Smooth muscle cell (in vitro differentiated cells): ENCODE measurements around the gene PCDH19. TPM values are rescaled to one million over a fixed set of nuclear protein-coding genes. Genes with fewer than 3 reads are reported as not detected.

Source experiments
- DNase-seq: peaks from one replicate; lab custom pipeline; 2025; ENCODE audit not compliant: unreplicated experiment; lab: John Stamatoyannopoulos, UW
- H2AFZ ChIP-seq: fragments of 200-600 bp; sonication (generic); 2 replicates; pipeline ENCODE4 v1.6.0; 2016; ENCODE audit warnings: antibody characterized with exemption, low read depth, mild to moderate bottlenecking
- H3F3A ChIP-seq: fragments of 200-600 bp; sonication (generic); 2 replicates; pipeline ENCODE4 v1.6.0; 2017; ENCODE audit warnings: antibody characterized with exemption, low read depth
- H3K27ac ChIP-seq: fragments of 200-600 bp; sonication (generic); 2 replicates; pipeline ENCODE4 v1.5.1; 2016; ENCODE audit warnings: low read depth, mild to moderate bottlenecking
- H3K27me3 ChIP-seq: fragments of 200-600 bp; sonication (generic); 2 replicates; pipeline ENCODE4 v1.6.1; 2016; ENCODE audit warnings: low read depth, mild to moderate bottlenecking
- H3K36me3 ChIP-seq: fragments of 200-600 bp; sonication (generic); 2 replicates; pipeline ENCODE4 v1.5.1; 2016; ENCODE audit warnings: low read depth
- H3K4me1 ChIP-seq: fragments of 200-600 bp; sonication (generic); 2 replicates; pipeline ENCODE4 v1.5.1; 2016; ENCODE audit warnings: low read depth
- H3K4me2 ChIP-seq: fragments of 200-600 bp; sonication (generic); 2 replicates; pipeline ENCODE4 v1.6.0; 2016; ENCODE audit warnings: mild to moderate bottlenecking
- H3K4me3 ChIP-seq: fragments of 200-600 bp; sonication (generic); 2 replicates; pipeline ENCODE4 v1.5.1; 2016; ENCODE audit warnings: mild to moderate bottlenecking
- H3K79me2 ChIP-seq: fragments of 200-600 bp; sonication (generic); 2 replicates; pipeline ENCODE4 v1.6.0; 2016; ENCODE audit warnings: low read depth, mild to moderate bottlenecking
- H3K9ac ChIP-seq: fragments of 200-600 bp; sonication (generic); 2 replicates; pipeline ENCODE4 v1.6.0; 2016; ENCODE audit warnings: low read depth
- H3K9me3 ChIP-seq: fragments of 200-600 bp; sonication (generic); replicated peaks from 2 replicates; pipeline ENCODE4 v1.5.1; 2016; ENCODE audit warnings: low read depth
- H4K20me1 ChIP-seq: fragments of 200-600 bp; sonication (generic); 2 replicates; pipeline ENCODE4 v1.6.0; 2016; ENCODE audit warnings: low read depth
- CTCF ChIP-seq: fragments of 200-600 bp; sonication (generic); IDR thresholded peaks from 2 replicates; pipeline ENCODE4 v1.5.1; 2017; ENCODE audit warnings: borderline replicate concordance, mild to moderate bottlenecking, antibody characterized with exemption; ENCODE audit not compliant: insufficient read depth, poor library complexity, severe bottlenecking
- WGBS: methylation state at CpG from one replicate; pipeline ENCODE4 v1.1.7; 2016; ENCODE audit warnings: low lambda C conversion rate; 5-methylcytosine and 5-hydroxymethylcytosine counted together
- polyA plus RNA-seq: library from polyadenylated mRNA; unstranded; fragments of >200 nt; fragmentation: Nextera tagmentation; extraction: Ambion mirVana; gene quantifications from 2 replicates; pipeline ENCODE4 v1.2.1, GENCODE V29; 2016
- total RNA-seq: library from RNA; depleted of rRNA; stranded (reverse); fragments of >200 nt; gene quantifications from 2 replicates; pipeline ENCODE4 v1.2.3, GENCODE V29; 2014

PCDH19 gene
- total and polyA plus RNA-seq, 2 experiments from 2014 or later: 7.5 to 16.8 TPM

GRCh38 chrX:100294965-100295364, 115.1 kb downstream of the PCDH19 start:
- H3K27ac ChIP-seq: no peak overlapping the region
- no peaks in the 10 kb centered on the region for H3K36me3 ChIP-seq
- no peaks in the 10 kb centered on the region for H3K27me3 ChIP-seq
- no peaks in the 10 kb centered on the region for H3K4me1 ChIP-seq
- no peak overlapping the region for H3K9ac ChIP-seq
- H2AFZ ChIP-seq: no peak overlapping the region
- no peaks in the 10 kb centered on the region for H4K20me1 ChIP-seq
- H3K4me2 ChIP-seq: no peak overlapping the region
- no peaks in the 10 kb centered on the region for H3K9me3 ChIP-seq
- DNase-seq: no peak
- no peak for TF ChIP-seq CTCF
- no peak overlapping the region for H3K4me3 ChIP-seq
- 71% methylated on average over 4 of the region's 4 CpGs for WGBS
- H3F3A ChIP-seq: no peaks in the 10 kb centered on the region
- H3K79me2 ChIP-seq: no peaks in the 10 kb centered on the region

- H3K9ac ChIP-seq: no peak overlapping the region
- no peaks in the 10 kb centered on the region for H4K20me1 ChIP-seq
- H3F3A ChIP-seq: no peaks in the 10 kb centered on the region
- no peak overlapping the region for H3K4me2 ChIP-seq
- no peaks in the 10 kb centered on the region for H3K27me3 ChIP-seq
- TF ChIP-seq CTCF: no peak
- no peaks in the 10 kb centered on the region for H3K9me3 ChIP-seq
- H2AFZ ChIP-seq: no peak overlapping the region
- no peaks in the 10 kb centered on the region for H3K4me1 ChIP-seq
- H3K27ac ChIP-seq: no peak overlapping the region
- H3K4me3 ChIP-seq: no peak overlapping the region
- no peaks in the 10 kb centered on the region for H3K36me3 ChIP-seq
- no peak for DNase-seq
- no peaks in the 10 kb centered on the region for H3K79me2 ChIP-seq
These were observed 121.0 kb downstream of the PCDH19 start for GRCh38 chrX:100289066-100289558.

- Histone ChIP-seq H3F3A (no peaks in the 10 kb centered on the region), H3K9ac (no peak overlapping the region), H3K36me3 (no peaks in the 10 kb centered on the region), H3K9me3 (no peaks in the 10 kb centered on the region), H3K79me2 (no peaks in the 10 kb centered on the region), H4K20me1 (no peaks in the 10 kb centered on the region), H3K4me3 (no peak overlapping the region), H2AFZ (no peak overlapping the region), H3K4me2 (no peak overlapping the region), H3K27ac (no peak overlapping the region), H3K4me1 (no peaks in the 10 kb centered on the region), H3K27me3 (no peaks in the 10 kb centered on the region)
- WGBS: 80% methylated on average over 1 of the region's 1 CpG
- no peak for TF ChIP-seq CTCF
- no peak for DNase-seq
These were observed 132.8 kb downstream of the PCDH19 start for GRCh38 chrX:100277231-100277630.

GRCh38 chrX:100274916-100275315, 135.2 kb downstream of the PCDH19 start:
- H3K4me1 ChIP-seq: no peaks in the 10 kb centered on the region
- H3K27me3 ChIP-seq: no peaks in the 10 kb centered on the region
- no peaks in the 10 kb centered on the region for H3F3A ChIP-seq
- no peak for DNase-seq
- H3K36me3 ChIP-seq: no peaks in the 10 kb centered on the region
- no peaks in the 10 kb centered on the region for H3K79me2 ChIP-seq
- no peak for TF ChIP-seq CTCF
- H3K4me3 ChIP-seq: no peak overlapping the region
- 54% methylated on average over 3 of the region's 3 CpGs for WGBS
- H3K9ac ChIP-seq: no peak overlapping the region
- no peak overlapping the region for H3K4me2 ChIP-seq
- H4K20me1 ChIP-seq: no peaks in the 10 kb centered on the region
- no peaks in the 10 kb centered on the region for H3K9me3 ChIP-seq
- no peak overlapping the region for H3K27ac ChIP-seq
- H2AFZ ChIP-seq: no peak overlapping the region
